DMS79 treated with DMSO at 0.1 percent for 48 hours (cell line): ENCODE measurements around the gene CAMTA1.
A peak's percentile ranks its signal among the peaks of the same experiment; 100 is the strongest.

Source experiments
- DNase-seq: peaks from one replicate; lab custom pipeline; 2025; lab: John Stamatoyannopoulos, UW

The CAMTA1 gene

GRCh38 chr1:6873298-6874015 is 88.2 kb downstream of the CAMTA1 start:
- DNase-seq: no peak

- no peak for DNase-seq
Observed at GRCh38 chr1:6874298-6874697, 89.0 kb downstream of the CAMTA1 start.

GRCh38 chr1:6880951-6881690 is 95.9 kb downstream of the CAMTA1 start:
- no peak for DNase-seq

DNA sequence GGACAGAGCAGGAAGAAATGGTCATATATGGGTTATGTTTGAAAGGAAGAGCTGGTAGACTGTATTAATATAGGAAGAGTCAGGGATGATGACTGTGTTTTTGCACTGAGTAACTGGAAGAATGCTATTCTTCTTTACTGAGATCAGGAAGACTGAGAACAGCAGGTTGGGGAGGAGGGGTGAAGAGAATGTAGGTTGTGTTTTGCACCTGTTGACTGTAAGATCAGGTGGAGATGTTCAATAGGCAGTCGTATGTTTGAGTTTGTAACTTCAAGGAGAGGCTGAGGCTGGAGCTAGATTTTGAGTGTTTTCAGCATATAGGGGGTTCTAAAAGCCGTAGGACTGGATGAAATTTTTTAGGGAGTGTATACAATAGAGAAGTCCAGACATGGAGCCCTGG is 97.2 kb downstream of the CAMTA1 start:
- no peak for DNase-seq

DNA sequence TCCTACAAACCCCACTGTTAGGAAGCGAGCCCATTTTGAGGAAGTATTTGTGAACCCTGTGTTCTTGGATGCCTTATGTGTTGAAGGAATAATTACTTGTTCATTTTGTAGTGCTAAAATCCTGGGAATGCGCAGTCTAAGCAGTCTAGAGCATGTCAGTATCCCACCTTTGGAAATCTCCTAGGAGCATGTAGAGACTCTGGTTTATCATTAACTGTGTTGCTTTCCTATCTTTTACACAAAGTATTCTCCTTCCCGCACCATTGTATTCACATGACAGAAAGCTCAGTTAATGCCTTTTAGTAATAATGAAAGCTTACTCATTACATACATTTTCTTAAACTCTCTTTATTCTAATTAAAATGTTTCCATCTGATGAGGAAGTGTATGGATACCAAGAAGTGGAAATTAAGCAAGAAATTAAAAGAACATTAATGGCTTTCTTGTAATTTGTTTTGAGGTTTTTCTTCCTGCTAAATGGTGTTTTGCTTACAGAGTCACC is 99.4 kb downstream of the CAMTA1 start:
- no peak for DNase-seq

DNA sequence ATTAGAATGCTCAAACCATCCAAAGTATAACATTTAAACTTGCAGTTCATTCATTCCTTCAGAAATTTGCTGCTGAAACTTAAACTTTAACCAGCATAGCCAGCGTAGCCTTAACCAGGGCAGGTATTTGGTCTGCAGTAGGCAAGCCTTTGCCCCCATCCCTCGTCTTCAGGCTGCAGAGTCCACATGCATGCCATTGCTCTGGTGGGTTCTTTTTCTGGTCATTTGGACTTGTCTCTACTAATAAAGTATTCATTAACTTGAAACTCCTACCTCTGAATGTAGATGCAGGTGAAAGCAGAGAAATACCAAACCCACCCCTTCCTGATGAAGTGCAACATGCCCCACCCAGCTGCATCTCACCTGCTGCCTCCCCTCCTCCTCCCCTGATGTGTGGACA is 100.2 kb downstream of the CAMTA1 start:
- DNase-seq: no peak

- DNase-seq: no peak
Observed at GRCh38 chr1:6886523-6886922, 101.3 kb downstream of the CAMTA1 start.

GRCh38 chr1:6888268-6888667 is 103.0 kb downstream of the CAMTA1 start:
- no peak for DNase-seq

GRCh38 chr1:6888870-6889269 is 103.6 kb downstream of the CAMTA1 start:
- no peak for DNase-seq

GRCh38 chr1:6889875-6890480 is 104.7 kb downstream of the CAMTA1 start:
- DNase-seq: peak; percentile 5

DNA sequence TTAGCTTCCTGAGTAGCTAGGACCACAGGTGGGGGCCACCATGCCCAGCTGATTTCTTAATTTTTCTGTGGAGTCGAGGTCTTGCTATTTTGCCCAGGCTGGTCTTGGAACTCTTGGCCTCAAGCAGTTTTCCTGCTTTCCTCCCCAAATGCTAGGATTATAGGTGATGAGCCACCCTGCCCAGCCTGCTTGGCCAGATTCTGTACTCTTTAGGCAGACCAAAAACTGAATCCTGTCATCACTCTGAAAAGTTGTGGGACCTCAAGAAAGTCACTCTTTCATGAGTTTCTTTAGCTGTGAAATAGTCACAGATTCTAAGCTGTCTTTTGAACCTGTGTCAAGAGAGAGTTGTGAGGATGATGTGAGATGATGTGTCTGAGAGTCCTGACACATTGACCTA is 105.4 kb downstream of the CAMTA1 start:
- no peak for DNase-seq

DNA sequence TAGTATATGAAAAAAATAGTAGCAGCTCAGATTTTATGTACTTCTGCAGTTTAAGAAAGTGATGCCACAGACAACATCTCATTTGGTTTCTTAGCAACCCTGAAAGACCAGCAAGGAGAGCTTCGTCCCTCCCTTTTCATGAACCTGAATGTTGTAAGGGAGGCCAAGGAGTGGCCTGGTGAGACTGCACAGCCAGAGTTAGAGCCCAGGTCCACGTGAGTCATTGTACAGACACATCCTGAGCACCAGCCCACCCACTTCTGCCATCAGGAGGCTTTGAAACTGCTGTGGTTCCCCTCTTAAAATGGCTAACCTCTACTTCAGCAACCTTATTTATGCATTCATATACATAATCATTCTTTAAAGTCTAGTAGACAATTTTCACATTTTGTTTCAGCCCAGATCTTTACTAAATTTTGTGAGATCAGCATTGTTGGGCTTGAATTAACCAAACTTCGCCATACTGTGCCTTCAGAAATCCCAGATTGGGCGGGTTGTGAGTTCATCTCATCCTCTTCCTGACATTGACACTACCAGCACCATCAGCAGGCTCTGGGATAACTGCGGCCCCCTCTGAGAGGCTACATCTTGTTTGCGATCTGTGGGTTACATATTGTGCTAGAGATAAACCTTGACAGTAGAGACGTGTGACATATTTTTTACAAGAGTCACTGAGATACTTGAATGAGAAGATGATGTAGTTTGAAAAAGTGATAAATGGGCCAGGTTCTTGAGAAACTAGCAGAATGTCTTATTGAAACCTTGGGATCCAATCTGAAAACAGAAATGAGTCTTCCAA is 106.7 kb downstream of the CAMTA1 start:
- DNase-seq: no peak

DNA sequence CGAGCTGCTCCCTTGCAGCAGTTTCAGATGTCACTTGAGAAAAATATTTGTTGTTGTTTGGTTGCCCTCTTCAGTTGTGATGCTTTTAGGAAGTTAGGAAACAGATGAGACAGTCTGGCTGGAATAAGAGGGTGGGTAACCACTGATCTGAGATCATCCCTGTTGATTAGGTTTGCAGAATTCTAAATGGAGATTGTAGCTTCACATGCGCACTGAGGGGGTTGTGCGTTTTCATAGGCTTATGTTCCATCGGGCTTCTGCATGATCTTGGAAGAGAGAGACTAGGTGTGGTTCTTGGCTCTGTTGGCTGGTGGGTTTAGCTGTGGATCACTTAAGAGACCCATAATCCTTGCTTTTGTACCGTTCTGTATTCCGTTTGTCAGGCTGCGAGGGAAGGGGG is 108.1 kb downstream of the CAMTA1 start:
- no peak for DNase-seq

GRCh38 chr1:6897138-6897537 is 111.9 kb downstream of the CAMTA1 start:
- DNase-seq: peak; percentile 25

DNA sequence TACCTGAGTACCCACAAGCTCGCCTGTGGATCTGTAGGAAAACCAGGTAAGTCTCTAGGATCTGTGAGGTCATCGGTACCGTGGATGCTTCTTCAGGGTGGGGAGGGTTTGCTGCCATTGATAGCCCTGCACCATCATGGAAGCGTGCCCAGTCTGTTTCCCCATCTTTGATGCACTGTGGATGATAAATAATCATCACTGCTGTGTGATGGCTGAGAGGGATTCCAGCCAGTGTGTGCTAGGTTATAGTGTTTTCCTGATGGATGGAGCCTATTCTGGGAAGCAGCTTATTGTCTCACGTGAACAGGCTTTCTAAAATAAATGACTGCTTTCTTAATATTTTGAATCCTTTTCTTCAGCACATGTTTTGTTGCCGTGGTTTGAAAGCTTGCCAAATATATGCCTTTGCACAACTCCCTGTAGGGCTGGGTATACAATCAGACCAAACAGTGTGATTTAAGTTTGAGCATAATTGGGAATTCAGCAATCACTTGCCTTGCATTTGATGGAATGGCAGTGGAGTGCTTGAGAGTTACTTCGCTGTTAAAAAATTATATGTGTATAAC is 113.8 kb downstream of the CAMTA1 start:
- DNase-seq: no peak

DNA sequence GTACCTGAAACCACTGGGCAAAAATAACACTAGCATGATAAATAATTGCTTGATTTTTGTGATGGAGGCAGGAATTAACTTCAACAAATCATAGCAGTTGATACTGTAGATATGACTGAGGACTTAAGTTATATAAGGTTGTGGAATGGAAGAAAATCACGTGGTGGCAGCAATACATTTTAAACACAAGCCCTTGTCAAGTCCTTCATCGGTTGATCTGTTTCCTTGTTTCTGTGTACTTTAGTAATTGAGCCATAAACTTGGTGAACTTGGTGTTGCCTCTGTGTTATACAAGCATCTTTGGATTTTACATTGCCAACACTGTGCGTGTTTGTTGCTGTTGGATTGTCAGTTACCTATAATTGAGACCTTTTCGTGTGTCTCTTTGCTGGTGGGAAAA is 114.4 kb downstream of the CAMTA1 start:
- DNase-seq: peak; percentile 10

- no peak for DNase-seq
Observed at GRCh38 chr1:6902153-6902552, 116.9 kb downstream of the CAMTA1 start.

DNA sequence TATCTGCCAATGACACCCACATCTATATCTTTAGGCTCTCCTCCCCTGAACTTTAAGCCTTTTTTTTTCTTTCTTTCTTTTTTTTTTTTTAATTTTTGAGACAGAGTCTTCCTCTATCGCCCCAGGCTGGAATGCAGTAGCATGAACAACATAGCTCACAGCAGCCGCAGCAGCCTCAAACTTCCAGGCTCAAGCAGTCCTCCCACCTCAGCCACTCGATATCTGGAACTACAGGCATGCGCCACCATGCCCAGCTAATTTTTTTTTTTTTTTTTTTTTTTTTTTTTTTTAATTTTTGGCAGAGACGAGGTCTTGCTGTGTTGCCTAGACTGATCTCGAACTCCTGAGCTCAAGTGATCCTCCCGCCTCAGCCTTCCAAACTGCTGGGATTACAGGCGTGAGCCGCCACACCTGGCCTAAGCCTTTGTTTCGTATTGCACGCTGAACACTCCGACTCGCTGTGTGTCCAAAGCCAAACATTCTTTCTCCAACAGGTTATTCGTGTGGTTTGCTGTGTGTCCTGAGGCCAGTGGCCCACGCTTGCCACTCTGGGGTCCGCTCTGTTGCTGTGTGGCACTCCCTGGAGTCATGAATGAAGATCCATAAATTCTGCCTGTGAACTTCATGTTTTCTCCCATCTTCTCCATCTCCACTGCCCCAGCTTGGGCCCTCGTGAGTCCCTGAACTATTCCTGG is 119.4 kb downstream of the CAMTA1 start:
- DNase-seq: no peak

DNA sequence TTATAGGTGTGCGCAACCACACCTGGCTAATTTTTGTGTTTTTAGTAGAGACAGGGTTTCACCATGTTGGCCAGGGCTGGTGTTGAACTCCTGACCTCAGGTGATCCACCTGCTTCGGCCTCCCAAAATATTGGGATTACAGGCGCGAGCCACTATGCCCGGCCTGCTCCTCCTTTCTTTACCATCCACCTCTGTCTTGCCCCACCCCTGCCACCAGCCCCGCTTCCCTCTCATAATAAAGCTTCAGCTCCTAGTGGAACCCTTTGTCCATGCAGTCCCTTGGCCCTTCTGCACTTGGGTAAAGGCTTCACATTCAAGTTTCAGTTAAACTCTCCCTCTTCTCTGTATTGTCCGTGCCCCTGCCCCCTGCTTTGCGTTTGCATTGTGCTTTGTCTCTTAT is 120.1 kb downstream of the CAMTA1 start:
- DNase-seq: no peak

GRCh38 chr1:6905790-6906189 is 120.5 kb downstream of the CAMTA1 start:
- DNase-seq: no peak

GRCh38 chr1:6906783-6907182 is 121.5 kb downstream of the CAMTA1 start:
- DNase-seq: no peak
